Left ventricle myocardium inferior (tissue), 1 donor: ENCODE results near the gene PARD6G. TPM values are rescaled to one million over a fixed set of nuclear protein-coding genes. Genes with fewer than 3 reads are reported as not detected.

ENCODE experiments used
- DNase-seq: peaks from one replicate; pipeline ENCODE4 v3.0.0-alpha.2; 2020
- H3K27ac ChIP-seq: fragments of 200-600 bp; replicated peaks from 2 replicates; pipeline ENCODE4 v1.8.0; 2021
- H3K27me3 ChIP-seq: fragments of 200-600 bp; 2 replicates; pipeline ENCODE4 v1.8.0; 2021; ENCODE audit warnings: low read depth
- H3K36me3 ChIP-seq: fragments of 200-600 bp; 2 replicates; pipeline ENCODE4 v1.8.0; 2021
- H3K4me1 ChIP-seq: fragments of 200-600 bp; 2 replicates; pipeline ENCODE4 v1.8.0; 2021
- H3K4me3 ChIP-seq: fragments of 200-600 bp; 2 replicates; pipeline ENCODE4 v1.8.0; 2021; ENCODE audit warnings: mild to moderate bottlenecking, moderate library complexity
- H3K9me3 ChIP-seq: fragments of 200-600 bp; replicated peaks from 2 replicates; pipeline ENCODE4 v1.8.0; 2021
- intact Hi-C: fragments of 100-400 bp; cut with micrococcal nuclease; formaldehyde crosslinking; loops from one replicate; pipeline ENCODE4 v1.11.0; 2022
- total RNA-seq: library from RNA; stranded (reverse); fragmentation: NEBNext Ultra II Directional; extraction: Animal tissue kit (Norgen Biotek cat#: 25700); gene quantifications from one replicate; pipeline ENCODE4 v1.2.1, GENCODE V29; 2021
- TF ChIP-seq, protein P1 (sequence below): fragments of 200-600 bp; IDR thresholded peaks from 2 replicates; pipeline ENCODE4 v1.8.0; 2021; ENCODE audit warnings: antibody characterized with exemption, mild to moderate bottlenecking, borderline replicate concordance
- donor health status: DM: no; HTN: yes; CAD: no; lungs with severe emphysema.

PARD6G gene
- total RNA-seq, 1 donor from 2014 or later, result 2.0 TPM

DNA sequence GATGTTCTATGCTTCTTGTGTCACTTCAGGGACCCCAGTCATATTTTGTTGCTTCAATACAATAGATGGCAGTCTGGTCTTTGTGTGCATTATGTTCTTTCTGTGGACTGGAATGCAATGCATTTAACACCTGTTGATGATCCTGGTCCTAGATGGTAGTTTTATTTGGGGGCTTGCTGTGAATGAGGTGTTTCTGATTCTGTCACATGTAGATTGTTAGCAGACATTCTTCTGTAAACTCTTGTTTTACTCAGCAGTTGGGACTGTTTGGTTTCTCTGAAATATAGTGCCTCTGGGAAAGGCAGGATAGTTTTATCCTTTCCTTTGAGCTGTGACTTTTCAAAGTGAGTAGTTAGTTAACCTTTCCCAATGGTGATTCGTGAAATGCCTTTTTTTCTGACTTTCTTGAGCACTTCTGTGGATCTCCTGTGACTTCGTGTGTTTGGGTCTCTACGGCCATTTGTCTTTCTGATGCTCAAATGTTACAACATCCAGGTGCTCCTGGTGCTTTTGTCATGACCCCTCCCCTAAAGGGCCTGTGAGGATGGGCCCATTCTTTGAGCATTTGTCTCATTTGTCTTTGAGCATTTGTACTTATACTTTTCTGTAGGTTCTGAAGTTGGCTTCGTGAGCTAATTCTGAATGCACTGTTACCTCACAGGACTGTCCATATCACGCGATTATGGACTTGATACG lies 117.5 kb downstream of the PARD6G start:
- TF ChIP-seq, protein P1, sequence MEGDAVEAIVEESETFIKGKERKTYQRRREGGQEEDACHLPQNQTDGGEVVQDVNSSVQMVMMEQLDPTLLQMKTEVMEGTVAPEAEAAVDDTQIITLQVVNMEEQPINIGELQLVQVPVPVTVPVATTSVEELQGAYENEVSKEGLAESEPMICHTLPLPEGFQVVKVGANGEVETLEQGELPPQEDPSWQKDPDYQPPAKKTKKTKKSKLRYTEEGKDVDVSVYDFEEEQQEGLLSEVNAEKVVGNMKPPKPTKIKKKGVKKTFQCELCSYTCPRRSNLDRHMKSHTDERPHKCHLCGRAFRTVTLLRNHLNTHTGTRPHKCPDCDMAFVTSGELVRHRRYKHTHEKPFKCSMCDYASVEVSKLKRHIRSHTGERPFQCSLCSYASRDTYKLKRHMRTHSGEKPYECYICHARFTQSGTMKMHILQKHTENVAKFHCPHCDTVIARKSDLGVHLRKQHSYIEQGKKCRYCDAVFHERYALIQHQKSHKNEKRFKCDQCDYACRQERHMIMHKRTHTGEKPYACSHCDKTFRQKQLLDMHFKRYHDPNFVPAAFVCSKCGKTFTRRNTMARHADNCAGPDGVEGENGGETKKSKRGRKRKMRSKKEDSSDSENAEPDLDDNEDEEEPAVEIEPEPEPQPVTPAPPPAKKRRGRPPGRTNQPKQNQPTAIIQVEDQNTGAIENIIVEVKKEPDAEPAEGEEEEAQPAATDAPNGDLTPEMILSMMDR, result no peak
- DNase-seq, result no peak
- H3K9me3 ChIP-seq, result no peaks in the 10 kb centered on the region
- H3K4me3 ChIP-seq, result no peak overlapping the region
- intact Hi-C loops, result no loop called here
- no peaks in the 10 kb centered on the region for H3K27me3 ChIP-seq
- H3K4me1 ChIP-seq, result no peaks in the 10 kb centered on the region
- H3K36me3 ChIP-seq, result peaks cover 12% of the 10 kb centered on the region
- H3K27ac ChIP-seq, result no peak overlapping the region

DNA sequence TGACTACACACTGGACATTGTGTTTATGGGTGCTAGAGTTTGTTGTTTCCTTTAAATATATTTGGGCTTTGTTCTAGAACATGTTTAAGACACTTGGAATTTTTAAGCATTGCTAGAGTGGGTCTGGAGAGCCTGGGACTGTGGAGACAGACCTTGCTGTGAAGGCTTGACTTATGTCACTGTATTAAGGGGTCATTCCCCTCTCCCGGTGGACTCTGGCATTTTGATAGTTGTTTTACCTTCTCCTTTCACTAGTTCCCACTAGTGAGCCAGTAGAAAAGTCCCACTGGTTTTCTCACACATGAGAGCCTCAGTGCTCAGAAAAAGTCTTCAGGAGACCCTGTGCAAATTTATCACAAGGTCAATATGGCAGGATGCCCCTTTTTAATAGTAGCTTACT lies 119.7 kb downstream of the PARD6G start:
- Histone ChIP-seq H3K4me3 (no peak overlapping the region), H3K4me1 (no peaks in the 10 kb centered on the region), H3K36me3 (no peaks in the 10 kb centered on the region), H3K27me3 (no peaks in the 10 kb centered on the region), H3K27ac (no peak overlapping the region), H3K9me3 (no peaks in the 10 kb centered on the region)
- DNase-seq, result no peak
- intact Hi-C loops, result no loop called here
- TF ChIP-seq, protein P1, result no peak

DNA sequence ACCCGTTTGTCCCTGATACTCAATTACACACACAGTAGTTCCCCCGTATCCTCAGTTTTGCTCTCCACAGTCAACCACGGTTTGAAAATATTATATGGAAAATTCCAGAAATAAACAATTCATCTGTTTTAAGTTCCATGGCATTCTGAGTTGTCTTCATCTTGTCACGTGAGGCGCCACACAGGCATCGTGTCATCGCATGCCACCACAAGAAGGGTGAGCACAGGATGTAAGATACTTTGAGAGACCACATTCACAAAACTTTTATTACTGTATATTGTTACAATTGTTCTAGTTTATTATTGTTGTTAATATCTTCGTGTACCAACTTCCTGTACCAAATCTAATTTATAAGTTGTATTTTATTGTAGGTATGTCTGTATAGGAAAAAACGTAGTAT lies 120.5 kb downstream of the PARD6G start:
- H3K27ac ChIP-seq, result no peak overlapping the region
- H3K4me3 ChIP-seq, result no peak overlapping the region
- TF ChIP-seq, protein P1, result no peak
- intact Hi-C loops, result no loop called here
- no peaks in the 10 kb centered on the region for H3K9me3 ChIP-seq
- no peaks in the 10 kb centered on the region for H3K36me3 ChIP-seq
- DNase-seq, result no peak
- no peaks in the 10 kb centered on the region for H3K4me1 ChIP-seq
- H3K27me3 ChIP-seq, result no peaks in the 10 kb centered on the region

DNA sequence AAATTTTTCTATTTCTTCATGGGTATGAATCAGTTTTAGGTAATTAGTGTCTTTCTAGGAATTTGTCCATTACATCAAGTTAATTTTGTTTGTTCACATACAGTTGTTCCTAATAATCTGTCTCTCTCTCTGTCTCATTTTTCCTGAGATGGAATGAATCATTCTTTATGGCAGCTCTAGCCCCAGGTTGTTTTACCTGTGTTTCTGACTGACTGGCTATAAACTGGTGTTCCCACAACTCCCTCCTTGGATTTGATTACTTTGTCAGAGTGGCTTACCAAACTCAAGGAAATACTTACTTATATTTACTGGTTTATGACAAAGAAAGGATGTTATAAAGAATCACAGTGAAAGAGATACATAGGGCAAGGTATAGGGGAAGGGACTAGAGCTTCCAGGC lies 123.2 kb downstream of the PARD6G start:
- H3K27me3 ChIP-seq, result no peaks in the 10 kb centered on the region
- H3K27ac ChIP-seq, result no peak overlapping the region
- peaks cover 4% of the 10 kb centered on the region for H3K36me3 ChIP-seq
- TF ChIP-seq, protein P1, result no peak
- no peaks in the 10 kb centered on the region for H3K9me3 ChIP-seq
- intact Hi-C loops, result no loop called here
- no peak for DNase-seq
- no peak overlapping the region for H3K4me3 ChIP-seq
- H3K4me1 ChIP-seq, result peaks cover 9% of the 10 kb centered on the region

DNA sequence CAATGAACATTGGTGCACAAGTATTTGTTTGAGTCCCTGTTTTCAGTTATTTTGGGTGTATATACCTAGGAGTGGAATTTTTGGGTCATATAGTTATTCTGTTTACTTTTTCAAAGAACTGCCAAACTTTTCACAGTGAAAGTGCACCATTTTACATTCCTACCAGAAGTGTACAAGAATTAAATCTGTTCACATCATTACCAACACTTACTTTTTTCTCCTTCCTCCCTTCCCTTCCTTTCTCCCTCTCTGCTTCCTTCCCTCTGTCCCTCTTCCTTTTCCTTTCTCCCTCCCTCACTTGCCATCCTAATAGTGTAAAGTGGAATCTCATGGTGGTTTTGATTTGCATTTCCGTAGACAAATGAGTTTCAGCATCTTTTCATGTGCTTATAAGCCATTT lies 126.4 kb downstream of the PARD6G start:
- Histone ChIP-seq H3K27me3 (no peaks in the 10 kb centered on the region), H3K36me3 (peaks cover 20% of the 10 kb centered on the region), H3K4me1 (peaks cover 12% of the 10 kb centered on the region), H3K9me3 (no peaks in the 10 kb centered on the region), H3K27ac (no peak overlapping the region), H3K4me3 (no peak overlapping the region)
- DNase-seq, result no peak
- TF ChIP-seq, protein P1, result no peak
- intact Hi-C loops, result no loop called here
